ENCODE measurements around the gene TIGD3.

Gene TIGD3, protein sequence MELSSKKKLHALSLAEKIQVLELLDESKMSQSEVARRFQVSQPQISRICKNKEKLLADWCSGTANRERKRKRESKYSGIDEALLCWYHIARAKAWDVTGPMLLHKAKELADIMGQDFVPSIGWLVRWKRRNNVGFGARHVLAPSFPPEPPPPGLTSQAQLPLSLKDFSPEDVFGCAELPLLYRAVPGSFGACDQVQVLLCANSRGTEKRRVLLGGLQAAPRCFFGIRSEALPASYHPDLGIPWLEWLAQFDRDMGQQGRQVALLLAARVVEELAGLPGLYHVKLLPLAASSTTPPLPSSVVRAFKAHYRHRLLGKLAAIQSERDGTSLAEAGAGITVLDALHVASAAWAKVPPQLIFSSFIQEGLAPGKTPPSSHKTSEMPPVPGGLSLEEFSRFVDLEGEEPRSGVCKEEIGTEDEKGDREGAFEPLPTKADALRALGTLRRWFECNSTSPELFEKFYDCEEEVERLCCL

GRCh38 chr11:65354265-65355012, at the start of gene TIGD3:
Gene TIGD3 (plus strand): TSS chr11:65354751. CDS start chr11:65355809, 1,058 bp downstream.
- DNase-seq (ENCODE audit: low read depth) = peak; percentile 84

- DNase-seq (ENCODE audit: low read depth) = no peak
Measured at GRCh38 chr11:65305501-65306268, 48.9 kb upstream of the TIGD3 start.

GRCh38 chr11:65307298-65308229, 47.0 kb upstream of the TIGD3 start:
- no peak for DNase-seq (ENCODE audit: low read depth)

- no peak for DNase-seq (ENCODE audit: low read depth)
Measured at GRCh38 chr11:65308281-65308891, 46.2 kb upstream of the TIGD3 start.

DNA sequence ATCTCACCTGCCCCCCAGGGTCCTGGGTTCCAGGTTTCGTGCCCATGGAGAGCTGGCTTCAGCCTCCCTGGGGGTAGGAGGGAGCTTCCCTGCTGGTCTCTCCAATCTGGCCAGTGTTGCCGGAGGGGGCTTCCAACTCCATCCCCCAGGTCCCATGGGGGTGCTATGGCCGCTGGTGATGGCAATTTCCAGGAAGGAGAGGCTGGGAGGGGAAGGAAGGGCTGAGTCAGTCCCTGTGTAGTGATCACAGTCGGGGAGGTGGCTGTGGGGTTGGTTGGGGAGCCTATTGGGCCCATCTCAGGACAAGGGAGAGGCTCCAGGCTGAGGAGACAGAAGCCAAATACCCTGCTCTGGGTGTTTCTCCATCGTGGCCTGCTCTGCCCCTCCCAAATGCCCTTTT, 45.5 kb upstream of the TIGD3 start:
- no peak for DNase-seq (ENCODE audit: low read depth)

- no peak for DNase-seq (ENCODE audit: low read depth)
Measured at GRCh38 chr11:65310215-65310614, 44.3 kb upstream of the TIGD3 start.

GRCh38 chr11:65310736-65311135, 43.8 kb upstream of the TIGD3 start:
- no peak for DNase-seq (ENCODE audit: low read depth)

- DNase-seq (ENCODE audit: low read depth) = no peak
Measured at GRCh38 chr11:65311170-65311678, 43.3 kb upstream of the TIGD3 start.

DNA sequence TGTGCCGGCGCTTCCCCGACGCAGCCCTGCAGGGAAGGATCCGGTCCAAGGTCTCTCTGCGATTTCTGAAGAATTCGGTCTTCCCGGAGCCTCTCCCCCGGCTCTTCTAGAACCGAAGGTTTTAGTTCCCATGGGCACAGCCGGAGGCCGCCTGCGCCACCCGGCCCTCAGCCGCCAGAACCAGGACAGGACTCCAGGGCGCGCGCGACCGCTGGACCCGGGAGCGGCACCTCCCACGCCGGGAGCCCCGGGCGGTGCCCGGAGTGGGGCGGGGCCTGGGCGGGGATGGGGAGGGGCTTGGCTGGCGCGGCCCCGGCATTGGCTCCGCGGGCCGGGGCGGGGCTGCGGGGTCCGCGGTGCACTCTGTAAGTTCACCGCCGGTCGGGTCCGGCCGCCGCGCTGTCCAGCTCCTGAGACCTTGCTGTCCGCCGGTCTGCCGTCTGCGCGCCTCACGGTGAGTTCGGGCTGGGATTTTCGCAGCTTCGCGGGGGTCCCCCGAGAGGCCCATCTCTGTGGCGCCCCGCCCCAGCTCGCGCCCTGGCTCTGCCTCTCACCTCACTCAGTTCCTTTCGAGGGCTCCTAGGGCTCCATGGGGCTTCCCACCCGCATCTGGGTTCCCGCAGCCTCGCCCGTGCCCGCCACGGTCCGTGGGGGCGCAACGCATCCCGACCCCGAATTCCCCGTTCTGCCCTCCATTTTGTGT, 39.9 kb upstream of the TIGD3 start, which contains the start of gene CDC42EP2:
TSS of gene CDC42EP2 (plus strand) at position 366 of the 703 bp plus-strand sequence. CDS start 6,033 bp downstream, outside the sequence.
- peak; percentile 80 for DNase-seq (ENCODE audit: low read depth)

DNA sequence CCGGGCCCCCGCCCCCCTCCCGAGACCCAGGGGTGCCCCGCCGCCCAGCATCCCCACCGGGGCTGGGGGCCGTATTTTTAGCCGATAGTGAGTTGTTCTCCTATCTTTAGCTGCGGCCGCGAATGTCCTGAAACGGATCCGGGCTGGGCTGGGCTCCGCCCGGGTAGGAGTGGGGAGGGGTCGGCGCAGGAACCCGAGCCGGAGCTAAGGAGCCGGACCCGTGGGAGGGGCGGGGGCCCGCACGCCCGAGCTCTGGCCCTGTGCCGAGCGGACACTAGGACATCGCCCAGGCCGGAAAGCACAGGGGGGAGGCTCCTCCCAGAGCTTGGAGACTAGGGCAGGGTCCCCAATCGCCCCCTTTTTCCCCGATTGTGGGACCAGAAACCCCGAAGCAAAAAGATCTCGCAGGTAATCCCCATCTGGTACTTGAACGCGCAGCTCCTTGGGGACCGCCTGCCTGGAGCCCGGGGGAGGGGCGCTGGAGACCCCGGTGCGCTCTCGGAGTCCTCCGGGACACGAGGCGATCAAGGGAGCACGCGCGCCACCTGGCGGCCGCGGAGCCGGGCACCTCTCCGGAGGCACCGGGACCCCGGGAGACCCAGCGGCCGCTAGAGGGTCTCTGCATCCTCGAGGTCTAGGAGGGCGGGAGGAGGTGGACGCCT, 39.2 kb upstream of the TIGD3 start:
- no peak for DNase-seq (ENCODE audit: low read depth)

DNA sequence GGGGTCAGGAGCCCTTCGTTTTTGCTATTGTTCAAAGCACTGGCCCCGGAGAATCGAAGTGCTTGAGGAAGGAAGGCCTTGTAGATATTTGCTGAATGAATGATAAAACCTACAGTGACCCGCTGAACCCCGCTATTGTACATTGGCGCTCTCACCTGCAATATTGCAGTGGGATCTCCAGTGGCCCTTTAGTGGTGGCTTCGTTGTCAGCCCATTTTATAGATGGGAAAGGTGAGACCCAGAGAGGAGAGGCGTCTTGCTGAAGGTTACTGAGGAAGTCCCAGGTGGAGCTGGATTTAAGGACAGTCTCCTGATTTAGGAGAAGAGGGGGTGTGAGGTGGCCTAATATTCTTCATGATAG, 38.7 kb upstream of the TIGD3 start:
- no peak for DNase-seq (ENCODE audit: low read depth)

DNA sequence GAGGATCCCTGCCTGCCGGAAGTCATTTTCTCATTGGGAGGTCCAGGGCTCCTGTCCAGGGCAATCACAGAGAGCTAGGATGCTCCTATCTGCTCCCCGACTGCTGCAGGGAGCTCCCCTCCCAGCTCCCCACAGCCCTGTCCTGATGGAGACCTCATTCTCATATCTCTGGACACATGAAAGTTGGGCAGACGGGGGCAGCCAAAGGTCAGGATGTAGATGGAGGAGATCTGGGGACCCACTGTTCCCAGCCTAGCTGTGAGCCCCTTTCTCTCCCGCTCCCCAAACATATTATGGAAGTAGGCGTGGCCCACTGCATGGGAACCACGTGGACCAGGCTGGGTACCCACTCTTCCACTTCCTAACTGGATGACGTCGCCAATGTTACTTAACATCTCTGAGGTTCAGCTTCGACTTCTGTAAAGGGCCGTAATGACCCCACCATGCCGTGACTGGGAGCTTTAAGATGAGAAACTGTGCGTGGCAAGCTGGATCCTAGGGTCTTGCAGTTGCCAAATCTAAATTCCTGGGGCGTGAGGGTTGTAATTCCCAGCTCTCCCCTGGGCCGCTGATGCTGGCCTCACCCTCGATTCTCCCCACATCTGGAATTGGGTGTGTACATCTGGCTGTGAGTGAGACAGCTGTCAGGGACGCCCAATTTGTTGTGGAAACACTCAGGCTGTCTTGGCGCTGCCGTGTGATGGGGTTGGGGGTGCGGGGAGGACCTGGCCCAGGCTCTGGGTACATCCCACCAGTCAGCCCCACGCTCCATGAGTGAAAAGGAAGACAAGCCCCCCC, 38.1 kb upstream of the TIGD3 start:
- peak; percentile 99 for DNase-seq (ENCODE audit: low read depth)

DNA sequence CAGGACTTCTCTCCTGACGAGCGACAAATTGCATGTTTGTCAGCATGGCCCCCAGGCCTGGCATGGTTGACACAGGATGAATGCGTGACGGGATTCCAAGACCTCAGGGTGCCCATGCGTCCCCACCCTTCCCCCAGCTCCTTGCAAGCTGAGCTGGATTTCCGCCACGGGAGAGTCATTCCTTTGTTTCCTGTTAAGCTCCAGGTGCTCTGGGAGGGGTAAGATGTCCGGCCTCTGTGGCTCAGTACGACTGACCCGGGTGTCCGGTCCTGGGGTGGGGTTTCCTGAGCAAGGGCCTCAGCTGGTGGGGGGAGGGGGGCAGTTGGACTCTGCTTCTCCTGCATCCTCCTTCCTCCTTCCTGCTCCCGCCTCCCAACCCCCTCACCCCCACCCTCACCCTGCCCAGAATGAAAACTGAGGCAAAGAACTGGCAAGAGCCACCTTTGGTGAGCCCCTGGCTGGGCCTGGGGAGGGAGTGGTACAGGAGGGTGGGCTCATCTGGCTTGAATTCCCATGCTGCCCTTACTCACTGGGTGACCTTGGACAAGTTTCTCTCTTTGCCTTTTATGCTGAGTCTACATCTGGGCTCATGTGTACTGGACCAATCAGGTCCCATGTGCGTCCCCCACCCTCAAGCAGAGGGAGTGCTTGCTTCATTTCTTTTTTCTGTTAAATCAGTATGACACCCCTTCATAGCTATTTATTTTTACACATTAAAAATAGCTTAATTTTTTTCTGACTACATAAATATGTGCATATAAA, 37.3 kb upstream of the TIGD3 start:
- DNase-seq (ENCODE audit: low read depth) = peak; percentile 79

DNA sequence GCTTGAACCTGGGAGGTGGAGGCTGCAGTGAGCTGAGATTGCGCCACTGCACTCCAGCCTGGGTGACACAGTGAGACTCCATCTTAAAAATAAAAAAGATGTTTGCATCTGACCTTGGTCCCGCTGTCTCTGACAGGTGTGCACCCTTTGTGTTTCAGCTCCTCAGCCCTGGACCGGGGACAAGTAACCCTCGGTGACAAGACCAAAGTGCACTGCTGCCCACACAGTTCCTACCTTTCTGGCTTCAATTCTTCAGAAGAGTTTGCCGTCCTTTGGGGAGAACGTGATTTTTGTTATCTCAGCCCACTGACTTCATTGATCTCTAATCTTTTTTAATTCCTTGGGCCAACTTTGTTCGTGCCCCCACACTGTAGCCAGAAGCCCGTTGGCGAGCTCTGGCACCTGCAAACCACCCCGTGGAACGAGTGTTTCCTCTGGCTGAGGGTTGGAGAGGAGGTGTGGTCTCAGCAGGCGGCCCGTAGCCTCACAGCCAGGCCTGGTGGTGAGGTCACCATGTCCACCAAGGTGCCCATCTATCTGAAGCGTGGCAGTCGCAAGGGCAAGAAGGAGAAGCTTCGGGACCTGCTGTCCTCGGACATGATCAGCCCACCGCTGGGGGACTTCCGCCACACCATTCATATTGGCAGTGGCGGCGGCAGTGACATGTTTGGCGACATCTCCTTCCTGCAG, 34.0 kb upstream of the TIGD3 start:
- DNase-seq (ENCODE audit: low read depth) = no peak

DNA sequence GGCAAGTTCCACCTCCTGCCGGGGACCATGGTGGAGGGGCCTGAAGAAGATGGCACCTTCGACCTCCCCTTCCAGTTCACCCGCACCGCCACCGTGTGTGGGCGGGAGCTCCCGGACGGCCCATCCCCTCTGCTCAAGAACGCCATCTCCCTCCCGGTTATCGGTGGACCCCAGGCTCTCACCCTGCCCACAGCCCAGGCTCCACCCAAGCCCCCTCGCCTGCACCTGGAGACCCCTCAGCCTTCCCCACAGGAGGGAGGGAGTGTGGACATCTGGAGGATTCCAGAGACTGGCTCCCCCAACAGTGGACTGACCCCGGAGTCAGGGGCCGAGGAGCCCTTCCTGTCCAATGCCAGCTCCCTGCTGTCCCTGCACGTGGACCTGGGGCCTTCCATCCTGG, 33.5 kb upstream of the TIGD3 start:
- DNase-seq (ENCODE audit: low read depth) = no peak

GRCh38 chr11:65321828-65322485, 32.6 kb upstream of the TIGD3 start:
- DNase-seq (ENCODE audit: low read depth) = no peak

GRCh38 chr11:65323813-65324212, 30.7 kb upstream of the TIGD3 start:
- no peak for DNase-seq (ENCODE audit: low read depth)
